GM18498 (cell line): Measurements from ENCODE around the gene MACROD1.
"Not testable (repeated sequence)": the region's sequence is repeated elsewhere in the genome, so short reads cannot be mapped to it uniquely, and the experiment has no call there.

ENCODE experiments used
- ATAC-seq: cut with Tn5 transposase; IDR thresholded peaks from one replicate; pipeline ENCODE4 v1.9.1; 2021; ENCODE audit warnings: mild to moderate bottlenecking, moderate library complexity; ENCODE audit not compliant: unreplicated experiment

The MACROD1 gene

GRCh38 chr11:64060263-64060860 lies 105.6 kb downstream of the MACROD1 start:
- no peak for ATAC-seq

- no peak for ATAC-seq
Measured at GRCh38 chr11:64059339-64060140, 106.4 kb downstream of the MACROD1 start.

- ATAC-seq: no peak
Measured at GRCh38 chr11:64058494-64058893, 107.4 kb downstream of the MACROD1 start.

- no peak for ATAC-seq
Measured at GRCh38 chr11:64057890-64058289, 108.0 kb downstream of the MACROD1 start.

GRCh38 chr11:64056861-64057260 lies 109.1 kb downstream of the MACROD1 start:
- ATAC-seq: no peak

GRCh38 chr11:64056213-64056785 lies 109.6 kb downstream of the MACROD1 start:
- no peak for ATAC-seq

GRCh38 chr11:64055077-64055476 lies 110.8 kb downstream of the MACROD1 start:
- ATAC-seq: no peak

GRCh38 chr11:64053699-64054098 lies 112.2 kb downstream of the MACROD1 start:
- ATAC-seq: no peak

- no peak for ATAC-seq
Measured at GRCh38 chr11:64052938-64053622, 112.8 kb downstream of the MACROD1 start.

- ATAC-seq: no peak
Measured at GRCh38 chr11:64052436-64052835, 113.5 kb downstream of the MACROD1 start.

GRCh38 chr11:64051297-64051696 lies 114.6 kb downstream of the MACROD1 start:
- no peak for ATAC-seq

GRCh38 chr11:64049509-64049908 lies 116.4 kb downstream of the MACROD1 start:
- no peak for ATAC-seq

GRCh38 chr11:64048042-64048854 lies 117.7 kb downstream of the MACROD1 start:
- no peak for ATAC-seq

- ATAC-seq: not testable (repeated sequence)
Measured at GRCh38 chr11:64047373-64047772, 118.5 kb downstream of the MACROD1 start.

GRCh38 chr11:64045700-64046099 lies 120.2 kb downstream of the MACROD1 start:
- ATAC-seq: no peak

- no peak for ATAC-seq
Measured at GRCh38 chr11:64044730-64045393, 121.1 kb downstream of the MACROD1 start.

- ATAC-seq: no peak
Measured at GRCh38 chr11:64043545-64043944, 122.4 kb downstream of the MACROD1 start.

- ATAC-seq: no peak
Measured at GRCh38 chr11:64042301-64042700, 123.6 kb downstream of the MACROD1 start.

- no peak for ATAC-seq
Measured at GRCh38 chr11:64041846-64042245, 124.1 kb downstream of the MACROD1 start.

GRCh38 chr11:64040684-64041322 lies 125.1 kb downstream of the MACROD1 start:
- no peak for ATAC-seq
